NT2/D1 (cell line): Measurements from ENCODE around the gene TIGD7.

Experiments
- YY1 ChIP-seq: IDR thresholded peaks from 2 replicates; pipeline ENCODE4 v1.6.1; 2011; ENCODE audit not compliant: insufficient read length, insufficient read depth
- ZNF274 ChIP-seq: IDR thresholded peaks from 2 replicates; pipeline ENCODE4 v1.6.1; 2011; ENCODE audit warnings: mild to moderate bottlenecking, low read depth, low read length

GRCh38 chr16:3274490-3274889 is 30.7 kb downstream of the TIGD7 start:
- TF ChIP-seq YY1: no peak
- TF ChIP-seq ZNF274: no peak
